Esophagus muscularis mucosa (tissue), 3 donors: ENCODE data around the gene CFAP92.

Experiments
- CTCF ChIP-seq, 3 experiments: fragments of 200-600 bp in 2 of 3; fragments of 450-650 bp in 1 of 3; sonication (generic) in 2 of 3; IDR thresholded peaks; one replicate each; pipeline ENCODE4 v1.5.1; 2017 to 2019; ENCODE audit warnings: antibody characterized with exemption in 3 of 3, mild to moderate bottlenecking in 2 of 3, moderate library complexity in 1 of 3
- EP300 ChIP-seq: sonication (generic); formaldehyde crosslinking; IDR thresholded peaks from one replicate; pipeline ENCODE4 v1.6.1; 2017; ENCODE audit warnings: antibody characterized with exemption

- TF ChIP-seq EP300, result no peak
- TF ChIP-seq CTCF (IDR thresholded peaks at IDR 0.05), result no peak
Observed at GRCh38 chr3:128914966-128915645, 78.8 kb downstream of the CFAP92 start.
